SK-N-SH (cell line): ENCODE results near the gene CHD2. TPM values are rescaled to one million over a fixed set of nuclear protein-coding genes. Genes with fewer than 3 reads are reported as not detected.
A peak's percentile ranks its signal among the peaks of the same experiment; 100 is the strongest.

Experiments used
- CTCF ChIA-PET: fragments of 300-600, 350-600 bp; formaldehyde crosslinking; extraction: SDS; loops from one replicate; lab custom pipeline; 2021; lab: Yijun Ruan, JAX
- POLR2A ChIA-PET: fragments of 350-600 bp; sonication (Branson Sonifier 250); formaldehyde crosslinking; extraction: SDS; loops from one replicate; lab custom pipeline; 2020; ENCODE audit warnings: antibody characterized with exemption, inconsistent platforms; lab: Yijun Ruan, JAX
- DNase-seq: peaks from one replicate; pipeline ENCODE4 v3.0.0; 2012
- H2AFZ ChIP-seq: fragments of 200-600 bp; sonication (generic); 2 replicates; pipeline ENCODE4 v1.8.1; 2016; ENCODE audit warnings: antibody characterized with exemption, mild to moderate bottlenecking, low read depth
- H3F3A ChIP-seq: fragments of 200-600 bp; sonication (generic); replicated peaks from 2 replicates; pipeline ENCODE3; 2016; ENCODE audit warnings: antibody characterized with exemption, mild to moderate bottlenecking; ENCODE audit not compliant: insufficient read depth
- H3K27ac ChIP-seq, 2 experiments: fragments of 200-500 bp in 1 of 2; fragments of 200-600 bp in 1 of 2; sonication (Bioruptor generic) in 1 of 2; sonication (generic), shearing (Covaris generic) in 1 of 2; 2 replicates each; pipeline versions ENCODE4 v1.5.1 to v1.6.1; 2014 to 2016; ENCODE audit warnings: low read depth in 2 of 2, inconsistent platforms in 1 of 2, low read length in 1 of 2, mild to moderate bottlenecking in 1 of 2, mixed read lengths in 1 of 2
- H3K27me3 ChIP-seq: fragments of 200-600 bp; sonication (generic), shearing (Covaris generic); 2 replicates; pipeline ENCODE4 v1.6.1; 2016; ENCODE audit warnings: mixed run types; ENCODE audit not compliant: insufficient read depth
- H3K36me3 ChIP-seq, 2 experiments: fragments of 200-500 bp in 1 of 2; fragments of 200-600 bp in 1 of 2; sonication (Bioruptor generic) in 1 of 2; sonication (generic) in 1 of 2; replicated peaks in 1 of 2; 2 replicates each; pipeline versions ENCODE3 to v1.5.1; 2014 to 2016; ENCODE audit warnings: low read length in 1 of 2, mild to moderate bottlenecking in 1 of 2; ENCODE audit not compliant: insufficient read depth in 2 of 2, control insufficient read depth in 1 of 2
- H3K4me1 ChIP-seq, 2 experiments: fragments of 200-500 bp in 1 of 2; fragments of 200-600 bp in 1 of 2; sonication (Bioruptor generic) in 1 of 2; sonication (generic), shearing (Covaris generic) in 1 of 2; 2 replicates each; pipeline versions ENCODE4 v1.5.1 to v1.6.1; 2014 to 2016; ENCODE audit warnings: low read depth in 1 of 2, low read length in 1 of 2, mixed run types in 1 of 2; ENCODE audit not compliant: insufficient read depth in 2 of 2, control insufficient read depth in 1 of 2
- H3K4me2 ChIP-seq: fragments of 200-600 bp; sonication (generic), shearing (Covaris generic); 2 replicates; pipeline ENCODE4 v1.6.1; 2017; ENCODE audit warnings: mixed run types
- H3K4me3 ChIP-seq, 2 experiments: fragments of 200-500 bp in 1 of 2; fragments of 200-600 bp in 1 of 2; sonication (Bioruptor generic) in 1 of 2; sonication (generic), shearing (Covaris generic) in 1 of 2; 2 replicates each; pipeline versions ENCODE4 v1.5.1 to v1.8.1; 2014 to 2016; ENCODE audit warnings: low read depth in 2 of 2, inconsistent platforms in 1 of 2, low read length in 1 of 2, mild to moderate bottlenecking in 1 of 2, mixed read lengths in 1 of 2, moderate library complexity in 1 of 2
- H3K79me2 ChIP-seq: fragments of 200-600 bp; sonication (generic); 2 replicates; pipeline ENCODE4 v1.8.1; 2017; ENCODE audit warnings: mild to moderate bottlenecking; ENCODE audit not compliant: insufficient read depth
- H3K9ac ChIP-seq: fragments of 200-600 bp; sonication (generic); 2 replicates; pipeline ENCODE4 v1.6.1; 2017; ENCODE audit warnings: mixed run types
- H3K9me2 ChIP-seq: fragments of 200-600 bp; sonication (generic); 2 replicates; pipeline ENCODE4 v1.6.1; 2017; ENCODE audit warnings: mixed run types
- H3K9me3 ChIP-seq: fragments of 200-600 bp; sonication (generic); 2 replicates; pipeline ENCODE4 v1.6.1; 2017; ENCODE audit warnings: mixed run types, mild to moderate bottlenecking, moderate library complexity
- H4K20me1 ChIP-seq: fragments of 200-600 bp; sonication (generic); 2 replicates; pipeline ENCODE4 v1.6.1; 2017; ENCODE audit warnings: mild to moderate bottlenecking, mixed run types; ENCODE audit not compliant: insufficient read depth
- CHD2 ChIP-seq: fragments of 150-350 bp; IDR thresholded peaks from 2 replicates; pipeline ENCODE4 v1.6.1; 2018; ENCODE audit warnings: low read length; ENCODE audit not compliant: partially characterized antibody
- CTCF ChIP-seq: fragments of 200-600 bp; sonication (generic); IDR thresholded peaks from 2 replicates; pipeline ENCODE4 v1.6.1; 2017; ENCODE audit warnings: antibody characterized with exemption, mild to moderate bottlenecking, moderate library complexity
- ELF1 ChIP-seq: IDR thresholded peaks from 2 replicates; pipeline ENCODE4 v1.4.0; 2012
- EZH2phosphoT487 ChIP-seq: fragments of 200-600 bp; sonication (generic); IDR thresholded peaks from 2 replicates; pipeline ENCODE4 v1.6.1; 2017; ENCODE audit warnings: low read depth, mixed run types, mild to moderate bottlenecking, antibody characterized with exemption, moderate library complexity, borderline replicate concordance
- FOXJ3 ChIP-seq: sonication (generic); formaldehyde crosslinking; IDR thresholded peaks from 2 replicates; pipeline ENCODE4 v1.5.1; 2020; ENCODE audit warnings: mild to moderate bottlenecking, missing genetic modification reagents
- GABPA ChIP-seq: IDR thresholded peaks from 2 replicates; pipeline ENCODE4 v1.4.0; 2012; ENCODE audit warnings: low read depth, mild to moderate bottlenecking
- GATA2 ChIP-seq: sonication (generic); formaldehyde crosslinking; IDR thresholded peaks from 2 replicates; pipeline ENCODE4 v1.5.0; 2020; ENCODE audit warnings: mild to moderate bottlenecking, missing genetic modification reagents
- NFIC ChIP-seq: IDR thresholded peaks from 2 replicates; pipeline ENCODE4 v1.4.0; 2012; ENCODE audit warnings: borderline replicate concordance
- NRF1 ChIP-seq: IDR thresholded peaks from 2 replicates; pipeline ENCODE4 v1.6.1; 2012; ENCODE audit warnings: low read depth, mild to moderate bottlenecking, low read length
- RAD21 ChIP-seq: IDR thresholded peaks from 2 replicates; pipeline ENCODE4 v1.6.1; 2012; ENCODE audit warnings: mild to moderate bottlenecking, low read length
- RCOR1 ChIP-seq: fragments of 150-350 bp; IDR thresholded peaks from 2 replicates; pipeline ENCODE4 v1.6.1; 2017; ENCODE audit warnings: antibody characterized with exemption, low read length
- REST ChIP-seq: IDR thresholded peaks from 2 replicates; pipeline ENCODE4 v1.6.1; 2012; ENCODE audit warnings: mild to moderate bottlenecking, low read depth, low read length, moderate library complexity
- SIN3A ChIP-seq: IDR thresholded peaks from 2 replicates; pipeline ENCODE4 v1.6.1; 2012; ENCODE audit warnings: low read depth, mild to moderate bottlenecking, low read length, moderate library complexity, borderline replicate concordance
- USF1 ChIP-seq: IDR thresholded peaks from 2 replicates; pipeline ENCODE4 v1.4.0; 2012; ENCODE audit warnings: low read depth, borderline replicate concordance
- USF2 ChIP-seq: fragments of 150-350 bp; IDR thresholded peaks from 2 replicates; pipeline ENCODE4 v1.6.1; 2017; ENCODE audit warnings: antibody characterized with exemption, low read length, low read depth, borderline replicate concordance
- YY1 ChIP-seq: IDR thresholded peaks from 2 replicates; pipeline ENCODE4 v1.4.0; 2012; ENCODE audit warnings: low read depth, mild to moderate bottlenecking
- WGBS: methylation state at CpG from one replicate; pipeline ENCODE4 v1.1.6; 2017; ENCODE audit warnings: low lambda C conversion rate; 5-methylcytosine and 5-hydroxymethylcytosine counted together
- polyA plus RNA-seq, 3 experiments: library from polyadenylated mRNA; depleted of rRNA; stranded (reverse); fragments of >200 nt; gene quantifications; 2 replicates each; pipeline ENCODE4 v1.2.3, GENCODE V29; 2012

CHD2 gene
- polyA plus RNA-seq, 1 of the 3 experiments (the other 2 are of a cell fraction): 25.3 TPM

- Histone ChIP-seq H3K27ac (peak overlapping the region; percentile 99 to 100), H3K9ac (peak overlapping the region; percentile 98), H3F3A (peaks cover 80% of the 10 kb centered on the region), H3K4me1 (peaks cover 19 to 30% of the 10 kb centered on the region in 2 experiments), H3K27me3 (no peaks in the 10 kb centered on the region), H3K9me2 (no peaks in the 10 kb centered on the region), H4K20me1 (peaks cover 6% of the 10 kb centered on the region), H3K4me2 (peak overlapping the region; percentile 82), H3K36me3 (peaks cover 18 to 43% of the 10 kb centered on the region in 2 experiments), H3K9me3 (no peaks in the 10 kb centered on the region), H2AFZ (no peak overlapping the region), H3K4me3 (peak overlapping the region; percentile 77 to 86), H3K79me2 (peaks cover 96% of the 10 kb centered on the region)
- no peak for DNase-seq
- POLR2A ChIA-PET: interaction anchor here (1.0 to 2.2 kb wide), 4 partner anchors 9 to 95 kb away, joined by 3 to 17 read pairs (median 6); no protein-coding TSS in a partner anchor
- under 1% methylated on average over 8 of the region's 8 CpGs for WGBS
- CTCF ChIA-PET: interaction anchor here (0.7 to 4.7 kb wide), 5 partner anchors 9 to 107 kb away, joined by 3 to 17 read pairs (median 6); no protein-coding TSS in a partner anchor
- no peak for TF ChIP-seq REST
- no peak for TF ChIP-seq GATA2 (CRISPR knock-in tag)
- TF ChIP-seq FOXJ3 (CRISPR knock-in tag): no peak
- TF ChIP-seq NFIC: no peak
- TF ChIP-seq CTCF: no peak
- TF ChIP-seq YY1: no peak
- no peak for TF ChIP-seq NRF1
- no peak for TF ChIP-seq SIN3A
- TF ChIP-seq RAD21: no peak
- no peak for TF ChIP-seq RCOR1
- no peak for TF ChIP-seq USF2
- TF ChIP-seq ELF1: no peak
- no peak for TF ChIP-seq EZH2phosphoT487
- TF ChIP-seq CHD2: no peak
- no peak for TF ChIP-seq USF1
- no peak for TF ChIP-seq GABPA
These were observed 3.5 kb downstream of the CHD2 start for GRCh38 chr15:92903631-92903965.
